GM19035 (cell line): ENCODE results near the gene PXMP4.

ENCODE experiments used
- ATAC-seq: cut with Tn5 transposase; IDR thresholded peaks from one replicate; pipeline ENCODE4 v1.9.1; 2021; ENCODE audit not compliant: unreplicated experiment

PXMP4 gene

DNA sequence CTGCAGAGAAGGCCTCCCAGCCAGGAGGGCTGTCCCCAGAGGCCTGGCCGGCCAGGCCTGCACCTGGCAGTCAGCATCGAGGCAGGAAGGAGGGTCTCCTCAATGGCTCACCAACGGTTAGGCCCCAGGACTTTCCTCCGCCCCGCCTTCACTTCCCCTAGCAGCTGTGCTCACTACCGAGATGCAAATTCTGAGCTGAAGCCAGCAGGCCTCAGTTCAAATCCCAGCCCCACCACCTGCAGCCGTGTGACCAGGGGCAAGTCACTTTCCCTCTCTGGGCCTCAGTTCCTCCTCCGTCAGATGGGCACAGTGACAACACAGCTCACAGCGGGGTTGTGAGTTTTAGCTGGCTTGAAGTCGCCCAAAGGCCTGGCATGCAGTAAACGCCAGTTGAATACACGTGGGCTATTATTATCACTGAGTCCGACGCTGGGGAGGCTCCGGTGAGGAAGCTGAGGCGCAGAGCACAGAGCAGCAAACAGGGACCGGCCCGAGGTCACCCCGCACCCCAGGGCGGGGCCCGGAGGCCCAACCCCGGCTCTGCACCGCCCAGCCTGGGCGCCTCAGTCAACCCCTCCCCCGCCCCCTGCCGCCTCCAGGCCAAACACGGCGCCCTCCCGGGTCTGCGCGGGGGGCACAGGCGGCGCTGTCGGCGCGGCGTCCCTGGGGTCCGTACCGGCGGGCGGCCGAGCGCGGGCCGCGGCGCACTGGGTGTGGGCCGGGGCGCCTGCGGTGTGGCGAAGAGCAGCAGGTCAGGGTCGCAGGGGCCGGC lies 34.6 kb downstream of the PXMP4 start:
- ATAC-seq, result peak; percentile 36

DNA sequence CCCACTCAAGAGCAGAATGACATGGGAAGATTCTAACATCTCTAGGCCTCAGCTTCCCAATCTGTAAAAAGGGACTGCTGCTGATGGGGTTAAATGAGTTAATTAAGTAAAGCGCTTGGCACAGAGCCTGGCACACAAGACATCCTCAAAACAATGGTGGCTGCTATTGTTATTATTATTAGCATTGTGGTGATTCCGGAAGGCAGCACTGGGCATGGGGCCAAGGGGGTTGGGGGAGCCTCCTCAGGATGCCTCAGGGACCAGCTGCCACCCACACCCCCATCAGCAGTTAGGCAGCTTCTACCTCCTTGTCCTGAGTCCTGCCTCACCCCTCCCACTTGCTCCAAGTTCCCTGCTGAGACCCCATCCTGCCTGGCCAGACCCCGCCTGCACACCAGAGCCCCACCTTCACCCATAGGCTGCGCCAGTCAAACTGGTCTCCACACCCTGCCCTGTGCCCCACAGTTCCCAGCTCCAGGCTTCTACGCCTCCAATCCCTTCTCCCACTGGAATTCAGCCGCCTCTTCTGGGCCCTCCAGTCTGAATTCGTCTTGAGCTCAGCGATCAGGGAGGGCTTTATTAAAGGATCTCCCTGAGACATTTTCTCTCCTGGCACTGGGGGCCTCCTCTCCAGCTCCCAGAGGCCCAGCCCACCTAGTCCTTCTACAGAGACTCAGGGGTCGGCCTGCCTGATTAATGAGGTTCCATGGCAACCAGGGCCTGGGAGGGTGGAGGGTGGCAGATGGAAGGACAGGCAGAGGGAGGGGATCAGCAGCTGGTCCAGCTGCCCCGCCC lies 35.4 kb downstream of the PXMP4 start:
- ATAC-seq, result no peak

DNA sequence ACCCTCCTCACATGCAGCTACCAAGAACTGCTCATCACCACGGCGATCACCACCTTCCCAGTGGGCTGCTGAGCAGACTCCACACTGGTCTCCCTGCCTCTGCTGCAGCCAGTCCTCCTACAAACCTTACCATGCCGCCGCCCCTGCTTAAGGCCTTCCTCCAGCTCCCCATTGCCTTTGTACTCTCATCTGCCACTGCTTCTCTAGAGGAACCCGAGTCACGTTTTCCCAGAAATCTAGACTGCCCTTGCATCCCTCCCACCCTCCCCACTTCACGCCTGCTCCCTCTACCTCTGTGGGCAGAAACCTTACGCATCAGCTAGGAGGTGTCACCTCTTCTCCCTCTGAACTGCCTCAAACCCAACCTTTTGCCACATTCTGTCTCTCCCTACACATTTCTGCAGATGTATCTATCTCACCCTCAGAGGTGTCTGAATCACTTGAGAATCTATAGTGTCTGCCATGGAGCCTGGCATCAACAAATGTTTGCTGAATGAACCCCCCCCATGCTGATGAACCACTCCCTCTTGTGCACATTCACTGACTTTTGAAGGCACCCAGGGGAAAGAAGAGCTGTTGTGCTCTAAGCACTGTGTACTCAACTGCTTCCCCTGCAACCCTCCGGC lies 38.3 kb downstream of the PXMP4 start:
- ATAC-seq, result no peak

DNA sequence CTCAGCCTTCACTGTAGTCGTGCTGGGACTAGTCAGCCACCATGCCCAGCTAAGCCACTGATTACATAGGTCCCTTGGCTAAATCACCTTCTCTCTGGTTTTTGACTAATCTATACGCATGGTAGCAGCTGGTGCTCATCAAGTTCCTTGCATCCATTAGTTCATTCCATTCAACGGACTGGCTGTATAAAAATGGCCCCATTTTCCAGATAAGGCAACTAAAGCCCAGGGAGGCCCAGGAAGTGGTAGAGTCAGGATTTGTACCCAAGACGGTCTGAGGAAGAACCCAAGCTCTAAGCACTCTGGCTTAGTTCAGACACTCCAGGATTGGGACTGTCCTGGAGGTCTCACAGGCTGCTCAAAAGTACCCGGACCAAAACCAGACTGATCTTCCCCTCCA lies 38.8 kb downstream of the PXMP4 start:
- no peak for ATAC-seq

DNA sequence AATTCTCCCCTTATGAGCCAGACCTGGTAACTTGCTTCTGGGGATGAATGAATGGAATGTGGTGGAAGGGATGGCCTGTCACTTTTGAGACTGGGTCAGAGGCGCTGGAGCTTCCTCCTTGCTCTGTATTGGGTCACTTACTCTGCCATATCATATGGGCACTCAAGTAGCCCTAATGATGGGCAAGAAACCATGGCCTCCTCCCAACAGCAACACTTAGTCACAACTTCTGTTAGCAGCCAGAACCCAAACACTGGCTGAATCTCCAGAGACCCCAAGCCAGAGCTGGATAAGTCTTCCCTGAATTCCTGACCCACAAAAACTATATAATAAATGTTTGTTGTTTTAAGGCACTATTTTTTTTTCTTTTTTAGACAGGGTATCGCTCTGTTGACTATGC lies 39.4 kb downstream of the PXMP4 start:
- no peak for ATAC-seq

DNA sequence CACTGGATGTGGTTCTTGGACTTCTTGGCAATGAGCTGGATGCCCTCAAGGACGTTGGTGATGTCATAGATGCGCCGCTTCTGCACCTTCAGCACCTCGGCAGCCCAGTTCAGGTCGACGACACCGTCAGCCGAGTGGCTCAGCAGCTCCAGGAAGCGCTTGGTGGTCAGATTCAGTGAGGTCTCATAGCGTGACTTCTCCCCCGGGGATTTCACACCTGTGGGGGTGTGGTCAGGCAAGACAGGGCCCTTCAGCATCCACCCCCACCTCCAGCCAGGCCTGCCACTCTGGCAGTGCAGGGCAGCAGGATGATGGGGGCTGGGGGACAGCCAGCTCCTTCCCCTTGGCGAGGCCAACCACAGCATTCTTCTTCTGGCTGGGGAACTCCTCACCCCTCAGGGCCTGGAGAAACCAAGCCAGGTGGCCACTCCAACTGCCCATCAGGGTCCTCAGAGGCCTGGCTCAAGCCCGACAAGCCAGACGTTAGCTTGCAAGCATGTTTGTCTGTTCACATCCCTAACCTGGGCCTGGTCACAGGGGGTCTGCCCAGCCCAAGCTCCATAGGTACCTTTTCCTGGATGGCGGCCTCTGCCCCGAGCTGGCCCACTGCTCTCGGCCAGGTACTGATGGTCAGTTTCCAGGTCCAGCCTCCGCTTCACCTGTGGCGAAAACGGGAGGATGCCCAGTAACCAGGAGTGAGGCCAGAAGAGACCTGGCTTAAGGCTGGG lies 40.2 kb downstream of the PXMP4 start:
- peak; percentile 52 for ATAC-seq

DNA sequence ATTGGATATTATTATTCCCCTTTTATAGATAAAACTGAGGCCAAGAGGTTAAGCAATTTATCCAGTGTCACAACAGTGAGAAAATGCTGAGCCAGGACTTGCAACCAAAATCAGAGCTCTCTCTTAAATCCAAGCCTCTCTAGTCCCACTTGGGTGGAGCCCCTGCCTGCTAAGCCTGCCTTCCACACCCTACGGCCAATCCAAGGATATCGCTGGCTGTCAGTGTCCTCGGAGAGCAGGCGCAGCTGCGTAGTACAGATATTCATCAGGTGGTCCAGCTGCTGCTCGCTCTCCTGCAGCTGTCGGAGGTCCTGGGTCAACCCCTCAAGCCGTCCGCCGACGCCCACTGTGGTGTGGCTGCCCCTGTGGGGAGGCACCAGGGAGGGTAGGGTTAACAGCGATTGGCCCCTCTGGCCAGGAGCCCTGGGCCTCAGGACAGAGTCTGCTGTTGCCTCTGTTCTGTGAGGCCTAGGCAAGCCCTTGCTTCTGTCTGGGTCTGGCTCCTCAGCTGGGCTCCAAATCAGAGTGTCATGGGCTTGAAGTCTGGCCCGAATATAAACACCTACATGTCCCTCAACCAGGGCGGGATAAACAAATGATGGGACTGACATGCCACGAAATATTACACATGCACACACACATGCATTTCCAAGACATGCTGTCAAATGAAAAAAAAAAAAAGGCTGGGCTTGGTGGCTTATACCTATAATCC lies 42.0 kb downstream of the PXMP4 start:
- no peak for ATAC-seq

DNA sequence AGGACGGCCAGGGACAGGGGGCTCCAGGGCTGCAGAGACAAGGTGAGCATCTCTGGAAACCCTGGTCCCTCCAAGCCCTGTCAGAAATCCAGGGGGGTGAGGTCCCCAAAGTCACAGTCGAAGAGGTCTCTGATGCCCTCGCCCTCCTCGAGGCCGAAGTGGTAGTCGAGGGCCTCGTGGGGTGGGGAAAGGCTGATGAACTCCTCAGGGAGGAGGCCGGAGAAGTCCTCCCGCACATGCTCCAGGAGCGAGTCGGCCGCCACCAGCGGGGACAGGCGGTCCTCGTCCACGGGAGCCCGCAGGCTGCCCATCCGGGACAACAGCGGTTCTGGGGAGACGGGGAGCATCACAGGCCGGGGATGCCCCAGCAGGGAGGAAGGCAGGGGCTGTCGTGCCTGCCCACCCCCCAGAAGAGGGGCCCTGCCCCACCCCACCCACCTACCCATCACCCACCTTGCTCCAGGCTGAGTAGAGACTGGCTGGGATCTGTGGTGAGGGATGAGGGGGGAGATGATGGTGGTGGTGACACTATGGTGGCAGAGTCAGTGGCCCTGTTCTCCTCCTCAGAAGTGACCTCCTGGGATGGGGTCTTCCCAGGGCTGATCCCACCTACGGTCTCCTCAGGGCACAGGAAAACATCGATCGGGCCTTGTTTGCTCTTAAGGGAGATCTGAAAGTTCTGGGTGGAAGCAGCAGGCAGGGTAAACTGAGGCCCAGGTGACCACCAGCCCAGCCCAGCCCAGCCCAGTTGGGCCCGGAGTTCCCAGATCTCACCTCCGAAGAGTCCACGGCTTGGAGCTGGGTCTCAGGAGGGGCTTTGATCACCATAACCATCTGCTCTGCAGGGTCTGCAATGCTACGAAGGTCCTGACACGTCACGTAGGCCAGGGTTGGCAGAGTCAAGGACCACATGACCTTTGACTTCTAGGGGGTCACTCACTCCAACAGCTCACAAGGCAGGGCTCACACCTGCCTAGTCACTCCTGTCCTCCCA lies 43.2 kb downstream of the PXMP4 start:
- no peak for ATAC-seq

DNA sequence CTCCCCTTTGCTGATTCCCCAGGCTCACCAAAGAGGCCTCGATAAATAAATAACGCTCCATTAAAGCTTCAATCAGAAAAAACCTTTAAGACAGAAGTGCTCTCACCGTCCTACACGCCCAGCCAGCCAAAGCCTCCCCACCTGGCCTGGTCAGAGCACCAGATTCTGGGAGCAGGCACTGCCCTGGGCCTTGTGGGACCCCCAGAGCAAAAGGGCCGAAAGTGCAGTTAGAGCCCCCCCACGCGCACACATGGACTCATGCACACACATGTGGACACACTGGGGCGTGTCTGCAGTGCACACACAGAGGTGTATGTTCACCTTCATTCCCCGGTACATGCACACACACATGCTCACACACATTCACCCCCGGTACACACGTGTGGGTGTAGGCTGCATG lies 44.0 kb downstream of the PXMP4 start:
- ATAC-seq, result no peak

DNA sequence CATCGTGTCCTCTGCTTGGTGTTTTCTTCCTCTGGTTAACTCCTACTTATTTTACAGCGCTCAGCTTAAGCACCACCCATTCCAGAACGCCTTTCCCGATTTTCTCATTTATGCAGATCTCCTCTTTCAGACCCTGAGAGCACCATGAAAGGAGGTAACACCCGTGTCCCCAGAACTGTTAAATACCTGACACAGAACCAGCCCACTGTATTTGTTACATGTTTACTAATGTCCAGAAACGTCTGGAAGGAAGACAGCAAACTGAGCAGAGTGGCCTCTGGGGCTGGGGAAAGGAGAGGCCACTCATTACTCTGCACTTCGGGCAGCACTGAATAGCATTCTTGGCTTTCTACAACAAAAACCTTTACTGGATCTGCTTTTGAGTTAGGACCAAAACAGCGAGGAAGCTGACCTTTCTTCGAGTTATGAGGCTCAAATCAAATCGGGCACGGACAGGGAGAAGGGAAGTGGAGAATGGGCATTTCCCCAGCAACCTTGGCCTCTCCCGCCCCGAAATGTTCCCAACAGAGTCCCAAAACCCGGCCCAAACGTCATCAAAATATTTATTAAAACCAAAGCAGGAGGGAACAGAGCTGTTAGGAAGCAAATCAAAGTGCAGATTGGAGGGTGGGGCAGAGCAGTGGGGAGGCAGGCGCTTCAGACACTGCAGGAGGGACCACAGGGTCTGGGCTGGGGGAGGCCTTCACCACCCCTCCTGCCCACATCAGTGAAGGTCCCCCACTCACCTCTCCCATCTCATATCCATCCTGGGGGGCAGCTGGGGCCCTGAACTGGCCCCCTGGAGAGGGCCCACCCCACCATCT lies 44.8 kb downstream of the PXMP4 start:
- no peak for ATAC-seq

DNA sequence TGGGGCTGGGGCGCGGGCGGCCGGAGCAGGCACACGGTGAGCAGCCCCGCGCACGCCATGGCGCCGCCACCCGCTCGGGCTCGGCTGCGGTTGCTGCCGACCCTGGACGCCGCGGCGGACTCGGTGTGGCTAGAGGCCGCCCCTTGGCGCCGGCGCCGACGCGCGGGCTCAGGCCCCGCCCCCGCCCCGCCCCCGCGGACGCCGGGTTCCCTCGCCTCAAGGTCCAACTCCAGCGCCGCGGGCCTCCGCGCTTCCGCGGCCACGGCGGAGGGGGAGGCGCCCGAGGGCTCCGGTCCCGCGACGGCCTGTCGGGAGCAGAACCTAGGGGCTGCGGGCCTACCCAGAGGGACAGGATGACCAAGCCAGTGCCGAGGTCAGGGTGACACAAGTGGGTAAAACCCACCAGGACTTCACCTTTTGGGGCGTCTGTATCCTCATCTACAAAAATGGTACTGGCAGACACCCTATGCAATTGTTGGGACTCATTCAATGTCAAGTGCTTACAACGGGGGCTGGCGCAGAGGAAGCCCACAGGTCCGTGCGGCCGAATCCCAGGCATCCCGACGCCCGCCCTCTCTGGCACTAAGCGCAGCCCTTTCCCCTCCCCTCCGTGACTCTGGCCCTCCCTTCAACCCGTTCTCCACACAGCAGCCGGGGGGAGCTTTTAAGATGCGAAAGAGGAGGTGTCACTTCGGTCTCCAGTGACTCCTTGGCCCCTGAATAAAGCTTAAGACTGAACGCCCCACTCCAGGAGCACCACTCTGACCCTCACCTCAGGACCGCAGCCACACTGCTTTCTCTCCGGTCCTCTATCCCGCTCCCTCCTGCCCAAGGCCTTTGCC lies 45.6 kb downstream of the PXMP4 start, which contains the start of gene NECAB3:
Gene NECAB3, minus strand, starts transcription at position 135 of the 842 bp plus-strand sequence. Its CDS starts 76 bp downstream, at position 59.
- ATAC-seq, result peak; percentile 66

DNA sequence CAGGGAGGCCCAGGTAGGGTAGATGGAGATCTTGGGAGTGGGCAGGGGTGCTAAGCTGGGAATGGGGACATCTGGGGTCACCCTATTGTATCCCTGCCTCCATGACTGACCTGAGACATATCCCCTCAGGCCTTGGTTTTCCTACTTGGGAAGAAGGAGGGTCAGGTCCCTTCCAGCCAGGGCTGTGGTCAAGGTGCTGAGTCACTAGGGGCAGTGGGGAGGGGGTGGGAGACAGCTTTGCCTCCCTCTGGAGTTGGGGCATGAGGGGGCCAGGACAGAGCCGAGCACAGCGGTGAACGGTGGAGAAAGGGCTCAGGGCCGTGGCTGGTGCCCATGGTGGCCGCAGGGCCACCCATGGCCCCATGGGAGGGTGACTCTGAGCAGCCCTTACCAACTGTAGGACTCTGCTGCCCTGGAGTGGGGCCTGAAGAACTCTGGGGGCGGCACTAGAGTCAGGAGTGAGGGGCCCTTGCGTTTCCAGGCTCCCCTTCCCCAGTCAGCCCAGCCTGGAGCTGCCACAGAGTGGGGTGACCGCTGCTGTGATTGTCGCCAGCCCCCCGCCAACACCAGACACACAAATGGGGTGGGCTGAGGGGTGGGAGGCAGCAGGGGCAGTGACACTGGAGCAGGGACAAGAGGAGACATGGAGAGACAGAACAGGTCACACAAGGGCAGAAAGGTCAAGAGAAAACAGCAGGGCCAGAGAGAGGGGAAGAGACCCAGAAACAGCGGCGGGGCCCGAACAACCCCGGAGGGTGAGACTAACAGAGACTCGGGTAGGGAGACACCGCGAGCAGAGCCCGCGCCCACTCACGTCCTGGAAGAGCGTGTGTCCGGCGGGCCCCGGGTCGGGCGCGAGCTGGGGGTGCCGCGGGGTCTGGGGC lies 46.5 kb downstream of the PXMP4 start:
- no peak for ATAC-seq

DNA sequence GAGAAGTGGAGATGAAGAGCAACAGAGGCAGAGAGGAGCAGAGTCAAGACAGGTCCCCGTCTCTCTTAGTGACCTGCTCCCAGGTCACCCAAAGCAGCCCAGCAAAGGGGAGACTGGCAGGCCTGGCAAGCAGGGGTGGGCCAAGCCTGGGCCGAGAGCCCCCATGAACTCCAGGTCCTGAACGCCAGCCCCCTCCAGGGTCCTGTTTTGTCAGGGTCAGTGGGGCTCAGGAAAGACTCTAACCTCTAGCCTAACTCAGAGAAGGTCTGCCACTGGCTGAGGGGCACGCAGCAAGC lies 47.0 kb downstream of the PXMP4 start:
- no peak for ATAC-seq

DNA sequence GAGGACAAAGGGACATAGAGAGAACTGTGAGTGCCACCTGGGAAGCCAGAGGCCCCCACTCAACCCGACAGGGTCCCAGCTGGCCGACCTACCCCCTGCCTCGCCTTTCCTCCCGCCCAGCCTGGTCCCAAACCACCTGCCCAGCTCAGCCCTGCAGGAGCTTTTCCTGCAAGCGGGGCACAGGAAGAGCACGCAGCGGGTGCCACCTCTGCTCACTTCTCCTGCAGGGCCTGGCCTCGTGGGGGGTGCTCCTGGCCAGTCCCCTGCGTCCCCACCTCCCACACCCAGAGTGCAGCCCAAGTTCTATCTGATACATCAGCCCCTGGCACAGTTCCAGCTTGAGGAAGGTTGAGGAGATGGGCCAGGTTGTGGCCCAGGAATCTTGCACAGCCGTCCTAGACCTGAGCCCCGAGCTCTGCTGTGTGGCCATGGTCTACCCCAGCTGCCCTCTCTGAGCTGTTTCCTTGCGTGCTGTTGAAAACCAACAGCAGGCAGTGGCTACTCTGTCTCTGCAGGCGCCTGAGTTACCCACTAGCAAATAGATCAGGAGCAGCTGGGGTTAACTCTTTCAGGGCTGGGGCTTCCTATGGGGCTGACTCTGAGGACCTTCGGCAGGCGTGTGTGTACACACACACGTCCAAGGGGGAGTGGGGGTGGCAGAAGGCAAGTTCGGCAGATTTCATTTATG lies 47.5 kb downstream of the PXMP4 start:
- ATAC-seq, result no peak

DNA sequence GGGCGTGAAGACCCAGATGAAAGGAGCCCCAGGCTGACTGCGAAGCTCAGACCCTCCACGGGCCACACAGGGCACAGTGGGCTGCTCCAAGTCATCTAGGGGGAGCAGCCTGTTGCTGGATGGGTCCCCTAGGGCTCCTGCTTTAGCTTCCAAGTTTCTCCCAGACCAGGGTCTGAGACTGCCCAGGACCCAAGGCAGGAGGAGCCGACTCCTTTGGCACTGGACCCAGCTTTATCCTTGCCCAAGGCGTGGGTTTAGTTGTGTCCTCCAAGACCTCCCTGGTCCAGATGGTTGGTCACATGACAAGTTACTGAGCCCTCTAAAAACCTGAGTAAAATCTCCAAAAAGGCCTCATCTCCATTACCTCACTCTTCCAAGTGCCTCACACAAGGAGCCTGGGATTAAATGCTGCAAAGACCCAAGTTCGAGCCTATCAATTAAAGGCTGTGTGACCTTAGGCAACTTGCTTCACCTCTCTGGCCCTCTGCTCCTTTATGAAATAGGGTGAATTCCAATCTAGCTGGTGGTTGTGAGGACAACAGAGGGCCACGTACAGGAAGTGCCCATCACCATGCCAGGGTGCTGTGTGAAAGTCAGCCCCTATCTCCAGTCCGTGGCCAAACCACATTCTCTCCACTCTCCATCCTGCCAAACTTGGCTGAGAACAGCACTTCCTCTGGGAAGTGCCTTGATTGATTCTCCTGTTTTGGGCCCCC lies 48.4 kb downstream of the PXMP4 start:
- ATAC-seq, result no peak
